PFSK-1 (cell line): ENCODE results near the gene INHBB.

Experiments
- FOXP2 ChIP-seq: optimal IDR thresholded peaks from 2 replicates; pipeline ENCODE3; 2011; ENCODE audit warnings: borderline replicate concordance, control low read depth, inconsistent platforms; ENCODE audit not compliant: insufficient read depth; ENCODE audit errors: extremely low read length, extremely low read depth
- POLR2AphosphoS5 ChIP-seq: IDR thresholded peaks from 2 replicates; pipeline ENCODE4 v1.6.1; 2012; ENCODE audit warnings: low read depth, mild to moderate bottlenecking, control low read depth, low read length, moderate library complexity
- SIN3A ChIP-seq: IDR thresholded peaks from 2 replicates; pipeline ENCODE4 v1.6.1; 2012; ENCODE audit warnings: mild to moderate bottlenecking, low read length, moderate library complexity, borderline replicate concordance; ENCODE audit not compliant: insufficient read depth

- no peak for TF ChIP-seq POLR2AphosphoS5
- no peak for TF ChIP-seq SIN3A
- TF ChIP-seq FOXP2: no peak
Observed at GRCh38 chr2:120353591-120353898, 7.6 kb downstream of the INHBB start.
